HCT116 (cell line): ENCODE results near the gene NELL1.

Experiments used
- EZH2 ChIP-seq: fragments of 200-600 bp; sonication (generic); IDR thresholded peaks from 2 replicates; pipeline ENCODE4 v1.6.1; 2017; ENCODE audit warnings: antibody characterized with exemption, mixed run types
- EZH2phosphoT487 ChIP-seq: fragments of 200-600 bp; IDR thresholded peaks from 2 replicates; pipeline ENCODE4 v1.6.1; 2018; ENCODE audit warnings: antibody characterized with exemption, borderline replicate concordance
- POLR2A ChIP-seq: IDR thresholded peaks from 2 replicates; pipeline ENCODE4 v1.7.0; 2011; ENCODE audit warnings: borderline replicate concordance; ENCODE audit not compliant: insufficient read depth, insufficient read length; ENCODE audit errors: extremely low read depth
- POLR2AphosphoS5 ChIP-seq: IDR thresholded peaks from 2 replicates; pipeline ENCODE4 v1.6.1; 2011; ENCODE audit warnings: mild to moderate bottlenecking, low read depth, low read length, moderate library complexity
- SP1 ChIP-seq: IDR thresholded peaks from 2 replicates; pipeline ENCODE4 v1.6.1; 2012; ENCODE audit warnings: low read depth
- SRF ChIP-seq: IDR thresholded peaks from 2 replicates; pipeline ENCODE4 v1.6.1; 2012; ENCODE audit warnings: low read depth
- YY1 ChIP-seq: IDR thresholded peaks from 2 replicates; pipeline ENCODE4 v1.6.1; 2011; ENCODE audit warnings: low read length, low read depth, moderate library complexity, mild to moderate bottlenecking; ENCODE audit not compliant: insufficient replicate concordance; ENCODE audit errors: extremely low read depth
- ZFX ChIP-seq: fragments of 450-650 bp; IDR thresholded peaks from 2 replicates; pipeline ENCODE4 v1.6.1; 2017
- TF ChIP-seq, protein P1 (sequence below), 3 experiments: fragments of 200-600 bp in 1 of 3; sonication (generic) in 1 of 3; IDR thresholded peaks in 2 of 3; conservative IDR thresholded peaks in 1 of 3; 2 replicates each; pipeline ENCODE4 v1.5.1; 2012 to 2017; ENCODE audit warnings: low read depth in 2 of 3, low read length in 2 of 3, antibody characterized with exemption in 1 of 3, borderline replicate concordance in 1 of 3, control low read depth in 1 of 3, mild to moderate bottlenecking in 1 of 3, mixed read lengths in 1 of 3, mixed run types in 1 of 3, moderate library complexity in 1 of 3; ENCODE audit not compliant: insufficient read depth in 1 of 3
- TF ChIP-seq, protein P2 (sequence below): IDR thresholded peaks from 2 replicates; pipeline ENCODE4 v1.6.1; 2012
- TF ChIP-seq, protein P3 (sequence below): IDR thresholded peaks from 2 replicates; pipeline ENCODE4 v1.6.1; 2011; ENCODE audit warnings: mild to moderate bottlenecking, low read length, moderate library complexity; ENCODE audit not compliant: insufficient replicate concordance; ENCODE audit errors: extremely low read depth

DNA sequence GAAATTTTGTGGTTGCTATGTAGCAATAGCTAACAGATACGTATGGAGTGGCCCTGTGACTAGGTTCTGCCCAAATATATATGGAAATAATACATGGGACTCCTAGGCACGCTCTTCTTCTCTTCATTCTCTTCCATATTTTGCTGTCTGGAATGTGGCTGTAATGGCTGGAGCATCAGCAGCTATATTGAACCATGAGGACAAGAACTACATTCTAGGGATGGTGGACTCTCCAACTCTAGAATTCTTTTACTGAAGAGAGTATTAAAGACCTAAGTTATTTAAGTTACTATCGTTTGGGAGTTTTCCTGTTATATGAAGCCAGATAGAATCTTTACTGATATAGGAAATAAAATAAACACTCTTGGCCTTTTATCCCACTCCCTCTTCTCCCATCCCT is 7.5 kb upstream of the NELL1 start:
- TF ChIP-seq, protein P1, sequence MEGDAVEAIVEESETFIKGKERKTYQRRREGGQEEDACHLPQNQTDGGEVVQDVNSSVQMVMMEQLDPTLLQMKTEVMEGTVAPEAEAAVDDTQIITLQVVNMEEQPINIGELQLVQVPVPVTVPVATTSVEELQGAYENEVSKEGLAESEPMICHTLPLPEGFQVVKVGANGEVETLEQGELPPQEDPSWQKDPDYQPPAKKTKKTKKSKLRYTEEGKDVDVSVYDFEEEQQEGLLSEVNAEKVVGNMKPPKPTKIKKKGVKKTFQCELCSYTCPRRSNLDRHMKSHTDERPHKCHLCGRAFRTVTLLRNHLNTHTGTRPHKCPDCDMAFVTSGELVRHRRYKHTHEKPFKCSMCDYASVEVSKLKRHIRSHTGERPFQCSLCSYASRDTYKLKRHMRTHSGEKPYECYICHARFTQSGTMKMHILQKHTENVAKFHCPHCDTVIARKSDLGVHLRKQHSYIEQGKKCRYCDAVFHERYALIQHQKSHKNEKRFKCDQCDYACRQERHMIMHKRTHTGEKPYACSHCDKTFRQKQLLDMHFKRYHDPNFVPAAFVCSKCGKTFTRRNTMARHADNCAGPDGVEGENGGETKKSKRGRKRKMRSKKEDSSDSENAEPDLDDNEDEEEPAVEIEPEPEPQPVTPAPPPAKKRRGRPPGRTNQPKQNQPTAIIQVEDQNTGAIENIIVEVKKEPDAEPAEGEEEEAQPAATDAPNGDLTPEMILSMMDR (IDR thresholded peaks at IDR 0.05 in 2 of 3, conservative IDR thresholded peaks at IDR 0.05 in 1 of 3; ENCODE audit: borderline replicate concordance in 1 of 3, insufficient read depth in 1 of 3, low read depth in 2 of 3, low read length in 2 of 3): no peak
- TF ChIP-seq POLR2AphosphoS5 (no peak), EZH2 (no peak), YY1 (no peak), POLR2A (no peak), EZH2phosphoT487 (no peak), ZFX (no peak), SRF (no peak), SP1 (no peak)
- TF ChIP-seq, protein P2, sequence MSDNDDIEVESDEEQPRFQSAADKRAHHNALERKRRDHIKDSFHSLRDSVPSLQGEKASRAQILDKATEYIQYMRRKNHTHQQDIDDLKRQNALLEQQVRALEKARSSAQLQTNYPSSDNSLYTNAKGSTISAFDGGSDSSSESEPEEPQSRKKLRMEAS: no peak
- TF ChIP-seq, protein P3, sequence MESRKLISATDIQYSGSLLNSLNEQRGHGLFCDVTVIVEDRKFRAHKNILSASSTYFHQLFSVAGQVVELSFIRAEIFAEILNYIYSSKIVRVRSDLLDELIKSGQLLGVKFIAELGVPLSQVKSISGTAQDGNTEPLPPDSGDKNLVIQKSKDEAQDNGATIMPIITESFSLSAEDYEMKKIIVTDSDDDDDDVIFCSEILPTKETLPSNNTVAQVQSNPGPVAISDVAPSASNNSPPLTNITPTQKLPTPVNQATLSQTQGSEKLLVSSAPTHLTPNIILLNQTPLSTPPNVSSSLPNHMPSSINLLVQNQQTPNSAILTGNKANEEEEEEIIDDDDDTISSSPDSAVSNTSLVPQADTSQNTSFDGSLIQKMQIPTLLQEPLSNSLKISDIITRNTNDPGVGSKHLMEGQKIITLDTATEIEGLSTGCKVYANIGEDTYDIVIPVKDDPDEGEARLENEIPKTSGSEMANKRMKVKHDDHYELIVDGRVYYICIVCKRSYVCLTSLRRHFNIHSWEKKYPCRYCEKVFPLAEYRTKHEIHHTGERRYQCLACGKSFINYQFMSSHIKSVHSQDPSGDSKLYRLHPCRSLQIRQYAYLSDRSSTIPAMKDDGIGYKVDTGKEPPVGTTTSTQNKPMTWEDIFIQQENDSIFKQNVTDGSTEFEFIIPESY: no peak
